ENCODE data around the gene EVL. TPM values are rescaled to one million over a fixed set of nuclear protein-coding genes. Genes with fewer than 3 reads are reported as not detected.

EVL gene
- total RNA-seq, 4 donors from 2014 or later = 24.2 to 40.1 (median 29.8) TPM

DNA sequence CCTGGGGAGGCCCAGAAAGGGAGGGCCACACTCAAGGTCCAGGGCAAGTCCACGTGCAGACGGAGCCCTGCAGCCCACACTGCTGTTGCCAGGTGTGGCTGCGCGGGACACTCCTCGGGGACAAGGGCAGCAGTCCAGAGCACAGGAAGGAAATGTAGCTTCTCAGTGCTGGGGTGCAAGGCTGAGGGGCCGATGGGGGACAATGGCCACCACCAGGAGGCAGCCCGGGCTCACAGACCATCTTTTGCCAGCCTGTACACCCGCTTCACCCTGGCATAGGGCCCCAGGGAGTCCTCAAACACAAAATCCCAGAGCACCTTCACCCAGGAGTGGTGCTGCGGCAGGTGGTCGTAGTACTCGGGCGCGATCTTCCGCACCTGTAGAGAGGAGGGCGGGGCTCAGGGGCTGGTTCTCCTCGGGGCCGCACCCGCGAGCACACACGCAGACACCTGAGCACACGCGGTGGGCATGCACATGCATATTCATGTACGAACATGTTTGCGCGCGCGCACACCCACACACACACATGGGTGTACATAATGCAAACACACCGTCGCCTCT lies 81.4 kb downstream of the EVL start:
- no peak for DNase-seq
- Histone ChIP-seq H3K4me3 (replicated peaks in 1 of 3) (no peak overlapping the region), H3K27ac (no peak overlapping the region), H3K4me1 (peaks cover 32 to 41% of the 10 kb centered on the region in 2 donors), H3K36me3 (no peaks in the 10 kb centered on the region), H3K9me3 (no peaks in the 10 kb centered on the region), H3K27me3 (no peaks in the 10 kb centered on the region)
- WGBS, 2 donors = 94 to 95% methylated on average over 13 to 27 of the region's 29 CpGs
- intact Hi-C loops (cut with DNase I) = no loop called here
- no peak for TF ChIP-seq POLR2A (IDR thresholded peaks at IDR 0.05)
- TF ChIP-seq, protein P1, sequence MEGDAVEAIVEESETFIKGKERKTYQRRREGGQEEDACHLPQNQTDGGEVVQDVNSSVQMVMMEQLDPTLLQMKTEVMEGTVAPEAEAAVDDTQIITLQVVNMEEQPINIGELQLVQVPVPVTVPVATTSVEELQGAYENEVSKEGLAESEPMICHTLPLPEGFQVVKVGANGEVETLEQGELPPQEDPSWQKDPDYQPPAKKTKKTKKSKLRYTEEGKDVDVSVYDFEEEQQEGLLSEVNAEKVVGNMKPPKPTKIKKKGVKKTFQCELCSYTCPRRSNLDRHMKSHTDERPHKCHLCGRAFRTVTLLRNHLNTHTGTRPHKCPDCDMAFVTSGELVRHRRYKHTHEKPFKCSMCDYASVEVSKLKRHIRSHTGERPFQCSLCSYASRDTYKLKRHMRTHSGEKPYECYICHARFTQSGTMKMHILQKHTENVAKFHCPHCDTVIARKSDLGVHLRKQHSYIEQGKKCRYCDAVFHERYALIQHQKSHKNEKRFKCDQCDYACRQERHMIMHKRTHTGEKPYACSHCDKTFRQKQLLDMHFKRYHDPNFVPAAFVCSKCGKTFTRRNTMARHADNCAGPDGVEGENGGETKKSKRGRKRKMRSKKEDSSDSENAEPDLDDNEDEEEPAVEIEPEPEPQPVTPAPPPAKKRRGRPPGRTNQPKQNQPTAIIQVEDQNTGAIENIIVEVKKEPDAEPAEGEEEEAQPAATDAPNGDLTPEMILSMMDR (IDR thresholded peaks at IDR 0.05) = no peak

DNA sequence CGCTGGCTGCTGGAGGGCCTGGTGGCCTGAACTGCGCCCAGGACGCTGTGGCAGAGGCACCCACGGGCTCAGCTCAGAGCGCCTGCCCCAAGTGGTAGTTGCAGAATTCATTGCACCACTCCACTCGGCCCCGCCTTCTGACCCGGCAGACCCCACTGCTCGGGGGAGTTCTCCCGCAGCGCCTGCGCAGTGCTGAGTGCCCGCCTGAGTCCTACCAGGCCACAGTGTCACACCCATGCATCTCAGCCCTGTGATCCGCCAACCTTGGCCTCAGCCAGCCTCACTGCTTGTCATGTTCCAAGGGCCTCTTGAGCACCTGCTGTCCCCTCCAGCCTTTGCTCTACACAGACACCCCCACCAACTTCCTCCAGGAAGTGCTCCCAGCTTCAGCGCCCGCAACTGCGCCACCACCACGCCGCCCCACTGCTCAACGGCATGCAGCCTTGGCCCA lies 82.0 kb downstream of the EVL start:
- no peak overlapping the region for H3K4me3 ChIP-seq (replicated peaks in 1 of 3)
- H3K27me3 ChIP-seq = no peaks in the 10 kb centered on the region
- DNase-seq = no peak
- H3K9me3 ChIP-seq = no peaks in the 10 kb centered on the region
- WGBS, 2 donors = 70 to 80% methylated on average over 13 to 16 of the region's 20 CpGs
- H3K27ac ChIP-seq = no peak overlapping the region
- H3K36me3 ChIP-seq = no peaks in the 10 kb centered on the region
- H3K4me1 ChIP-seq = peaks cover 26 to 35% of the 10 kb centered on the region in 2 donors
- TF ChIP-seq, protein P1 (IDR thresholded peaks at IDR 0.05) = no peak
- no peak for TF ChIP-seq POLR2A (IDR thresholded peaks at IDR 0.05)
- intact Hi-C loops (cut with DNase I) = no loop called here

DNA sequence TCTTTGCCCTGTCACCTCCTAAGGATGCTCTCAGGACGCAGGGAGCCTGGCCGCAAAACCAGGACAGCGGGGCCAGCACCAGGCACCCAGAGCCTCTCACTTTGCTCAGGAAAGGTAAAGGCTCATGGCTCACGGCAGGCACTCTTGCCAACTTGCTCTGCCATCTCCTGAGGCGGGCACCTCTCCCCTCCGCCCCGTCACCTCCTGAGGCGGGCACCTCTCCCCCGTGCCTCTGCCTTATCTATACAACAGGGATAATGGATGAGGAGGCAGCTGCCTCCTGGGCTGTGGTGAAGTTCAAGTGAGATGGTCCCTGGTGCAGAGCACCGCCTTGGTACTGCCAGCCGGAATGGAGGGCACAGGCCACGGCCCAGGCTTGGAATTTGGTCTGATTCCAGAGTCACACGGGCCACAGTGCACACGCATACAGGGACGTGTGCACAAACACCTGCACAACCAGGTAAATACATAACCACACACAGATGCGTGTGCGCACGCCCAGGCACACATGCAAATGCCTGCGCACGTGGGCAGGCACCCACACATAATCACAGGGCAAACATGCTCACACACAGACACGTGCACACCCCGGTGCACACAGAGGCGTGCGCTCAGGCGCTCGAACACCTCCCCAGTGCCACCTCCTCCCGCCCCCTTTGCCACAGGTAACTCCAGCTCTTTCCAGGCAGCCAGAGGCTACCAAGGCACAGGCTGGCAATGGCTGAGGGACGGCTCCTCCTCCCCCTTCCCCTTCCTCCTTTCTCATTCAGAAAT lies 82.7 kb downstream of the EVL start:
- Histone ChIP-seq H3K27me3 (no peaks in the 10 kb centered on the region), H3K9me3 (no peaks in the 10 kb centered on the region), H3K4me3 (replicated peaks in 1 of 3) (no peak overlapping the region), H3K27ac (no peak overlapping the region), H3K36me3 (no peaks in the 10 kb centered on the region), H3K4me1 (peaks cover 19 to 28% of the 10 kb centered on the region in 2 donors)
- intact Hi-C loops (cut with DNase I) = no loop called here
- WGBS, 2 donors = 72 to 89% methylated on average over 14 to 17 of the region's 28 CpGs
- no peak for DNase-seq
- TF ChIP-seq POLR2A (IDR thresholded peaks at IDR 0.05) = no peak
- TF ChIP-seq, protein P1 (IDR thresholded peaks at IDR 0.05) = no peak

DNA sequence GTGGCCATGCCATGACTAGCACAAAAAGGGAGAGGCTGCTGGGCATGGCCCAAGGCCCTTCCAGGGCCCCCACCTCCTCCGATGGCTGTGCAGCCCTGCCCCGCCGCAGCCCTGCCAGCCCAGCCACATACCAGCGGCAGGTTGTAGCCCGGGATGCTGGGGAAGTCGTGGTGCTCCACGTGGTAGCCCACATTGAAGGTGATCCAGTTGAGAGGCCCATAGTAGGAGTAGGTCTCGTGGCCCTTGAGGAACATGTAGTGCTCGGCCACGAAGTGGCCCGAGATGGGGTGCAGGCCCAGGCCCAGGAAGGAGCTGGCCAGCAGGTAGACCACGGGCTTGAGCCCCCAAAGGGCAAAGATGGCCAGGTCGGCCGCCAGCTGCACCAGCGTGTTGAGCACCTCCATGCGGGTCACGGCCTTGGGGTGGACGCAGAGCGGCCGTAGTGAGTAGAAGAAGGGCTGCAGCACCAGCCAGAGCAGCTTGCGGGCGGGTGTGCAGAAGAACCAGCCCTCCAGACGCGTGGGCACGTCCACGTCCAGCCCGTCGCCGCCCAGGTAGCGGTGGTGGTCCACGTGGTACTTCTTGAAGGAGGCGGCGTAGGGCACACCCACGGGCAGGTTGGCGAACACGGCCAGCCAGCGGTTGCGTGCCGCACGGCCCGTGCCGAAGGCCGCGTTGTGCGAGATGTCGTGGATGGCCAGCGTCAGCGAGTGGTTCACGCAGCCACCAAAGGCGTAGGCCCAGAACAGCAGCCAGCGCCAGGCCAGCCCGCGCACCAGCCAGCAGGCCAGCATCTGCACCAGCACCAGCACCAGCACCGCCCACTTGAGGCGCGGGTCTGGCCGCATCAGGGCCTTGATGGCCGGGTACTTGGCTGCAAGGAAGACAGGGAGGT lies 83.9 kb downstream of the EVL start:
- DNase-seq = no peak
- peaks cover 20 to 32% of the 10 kb centered on the region in 2 donors for H3K4me1 ChIP-seq
- intact Hi-C loops (cut with DNase I) = no loop called here
- H3K27me3 ChIP-seq = no peaks in the 10 kb centered on the region
- no peaks in the 10 kb centered on the region for H3K36me3 ChIP-seq
- no peak for TF ChIP-seq POLR2A (IDR thresholded peaks at IDR 0.05)
- TF ChIP-seq, protein P1 (IDR thresholded peaks at IDR 0.05) = no peak
- no peaks in the 10 kb centered on the region for H3K9me3 ChIP-seq
- H3K4me3 ChIP-seq (replicated peaks in 1 of 3) = no peak overlapping the region
- 94 to 97% methylated on average over 28 to 49 of the region's 58 CpGs for WGBS, 2 donors
- peak overlapping the region in 1 of 3 donors; percentile 45 for H3K27ac ChIP-seq
